ENCODE data around the gene HTT. TPM values are rescaled to one million over a fixed set of nuclear protein-coding genes. Genes with fewer than 3 reads are reported as not detected.
A peak's percentile ranks its signal among the peaks of the same experiment; 100 is the strongest.

HTT gene
- total and polyA plus RNA-seq, 8 donors = 34.5 to 75.9 (median 43.5) TPM

- H3K27ac ChIP-seq = no peak overlapping the region
- TF ChIP-seq CTCF (IDR thresholded peaks at IDR 0.05) = no peak
- peak; percentile 27 for ATAC-seq
- DNase-seq = peak in 1 of 4 donors; percentile 13
- no peaks in the 10 kb centered on the region for H3K9me3 ChIP-seq
- H3K36me3 ChIP-seq = peaks cover 0 to 95% of the 10 kb centered on the region in 2 donors
- H3K4me1 ChIP-seq = no peaks in the 10 kb centered on the region
- intact Hi-C loops (cut with DNase I) = no loop called here
- no peaks in the 10 kb centered on the region for H3K27me3 ChIP-seq
- no peak overlapping the region for H3K4me3 ChIP-seq
Observed at GRCh38 chr4:3179126-3179706, 104.7 kb downstream of the HTT start.

- Histone ChIP-seq H3K27ac (no peak overlapping the region), H3K36me3 (peaks cover 0 to 97% of the 10 kb centered on the region in 2 donors), H3K9me3 (no peaks in the 10 kb centered on the region), H3K4me3 (no peak overlapping the region), H3K27me3 (no peaks in the 10 kb centered on the region), H3K4me1 (no peaks in the 10 kb centered on the region)
- ATAC-seq (no peak), DNase-seq (no peak)
- intact Hi-C loops (cut with DNase I) = no loop called here
- no peak for TF ChIP-seq CTCF (IDR thresholded peaks at IDR 0.05)
Observed at GRCh38 chr4:3183008-3183407, 108.5 kb downstream of the HTT start.

- intact Hi-C loops (cut with DNase I) = no loop called here
- ATAC-seq (no peak), DNase-seq (no peak)
- Histone ChIP-seq H3K4me3 (no peak overlapping the region), H3K27me3 (no peaks in the 10 kb centered on the region), H3K4me1 (no peaks in the 10 kb centered on the region), H3K9me3 (no peaks in the 10 kb centered on the region), H3K27ac (no peak overlapping the region), H3K36me3 (peaks cover 0 to 97% of the 10 kb centered on the region in 2 donors)
- no peak for TF ChIP-seq CTCF (IDR thresholded peaks at IDR 0.05)
Observed at GRCh38 chr4:3184725-3185124, 110.2 kb downstream of the HTT start.

- ATAC-seq = no peak
- Histone ChIP-seq H3K27ac (no peak overlapping the region), H3K36me3 (peaks cover 0 to 98% of the 10 kb centered on the region in 2 donors), H3K27me3 (no peaks in the 10 kb centered on the region), H3K4me3 (no peak overlapping the region), H3K4me1 (no peaks in the 10 kb centered on the region), H3K9me3 (no peaks in the 10 kb centered on the region)
- no peak for DNase-seq
- intact Hi-C loops (cut with DNase I) = no loop called here
- TF ChIP-seq CTCF (IDR thresholded peaks at IDR 0.05) = no peak
Observed at GRCh38 chr4:3186609-3187008, 112.1 kb downstream of the HTT start.

GRCh38 chr4:3188118-3188517 is 113.6 kb downstream of the HTT start:
- intact Hi-C loops (cut with DNase I) = no loop called here
- TF ChIP-seq CTCF (IDR thresholded peaks at IDR 0.05) = no peak
- no peak for ATAC-seq

More at GRCh38 chr4:3188118-3188517, 113.6 kb downstream of the HTT start:
- no peaks in the 10 kb centered on the region for H3K4me1 ChIP-seq
- no peaks in the 10 kb centered on the region for H3K9me3 ChIP-seq
- H3K4me3 ChIP-seq = no peak overlapping the region
- peaks cover 0 to 96% of the 10 kb centered on the region in 2 donors for H3K36me3 ChIP-seq
- H3K27me3 ChIP-seq = no peaks in the 10 kb centered on the region
- no peak for DNase-seq
- no peak overlapping the region for H3K27ac ChIP-seq

Data from left lung (tissue), 10 donors.